ENCODE measurements around the gene SLC7A6OS. TPM values are rescaled to one million over a fixed set of nuclear protein-coding genes. Genes with fewer than 3 reads are reported as not detected.

The SLC7A6OS gene
- total RNA-seq, 2 experiments from 2014 or later, result 23.0 to 26.4 TPM

- no peak for DNase-seq
- H3K4me1 Mint-ChIP-seq (ENCODE audit: low read depth), result peaks cover 20% of the 10 kb centered on the region
- intact Hi-C loops (cut with micrococcal nuclease), result no loop called here
- peaks cover 50% of the 10 kb centered on the region for H3K36me3 Mint-ChIP-seq (ENCODE audit: low read depth)
- H3K9me3 Mint-ChIP-seq, result no peaks in the 10 kb centered on the region
- CTCF ChIA-PET, result interaction anchor here (1.2 kb wide), 1 partner anchor 87 kb away, joined by 4 read pairs; the partner anchor contains the start of gene SLC7A6
- no peak overlapping the region for H3K27ac Mint-ChIP-seq
- H3K27me3 Mint-ChIP-seq (ENCODE audit: low read depth), result no peaks in the 10 kb centered on the region
- no peak overlapping the region for H3K4me3 Mint-ChIP-seq
Measured at GRCh38 chr16:68351463-68351862, 40.7 kb upstream of the SLC7A6OS start.

- Mint-ChIP-seq H3K27ac (no peak overlapping the region), H3K4me3 (no peak overlapping the region), H3K9me3 (no peaks in the 10 kb centered on the region), H3K4me1 (ENCODE audit: low read depth) (peaks cover 15% of the 10 kb centered on the region), H3K27me3 (ENCODE audit: low read depth) (no peaks in the 10 kb centered on the region), H3K36me3 (ENCODE audit: low read depth) (peaks cover 47% of the 10 kb centered on the region)
- CTCF ChIA-PET, result interaction anchor here (1.2 kb wide), 1 partner anchor 87 kb away, joined by 4 read pairs; the partner anchor contains the start of gene SLC7A6
- no peak for DNase-seq
- intact Hi-C loops (cut with micrococcal nuclease), result no loop called here
Measured at GRCh38 chr16:68350813-68351350, 40.1 kb upstream of the SLC7A6OS start.

GRCh38 chr16:68349838-68350410, 39.2 kb upstream of the SLC7A6OS start:
- peaks cover 40% of the 10 kb centered on the region for H3K36me3 Mint-ChIP-seq (ENCODE audit: low read depth)
- peaks cover 5% of the 10 kb centered on the region for H3K4me1 Mint-ChIP-seq (ENCODE audit: low read depth)
- CTCF ChIA-PET, result interaction anchor here (0.6 kb wide), 1 partner anchor 1810 kb away, joined by 4 read pairs; no protein-coding TSS in a partner anchor
- H3K27ac Mint-ChIP-seq, result no peak overlapping the region
- no peak overlapping the region for H3K4me3 Mint-ChIP-seq
- no peaks in the 10 kb centered on the region for H3K9me3 Mint-ChIP-seq
- H3K27me3 Mint-ChIP-seq (ENCODE audit: low read depth), result no peaks in the 10 kb centered on the region
- intact Hi-C loops (cut with micrococcal nuclease), result no loop called here
- no peak for DNase-seq

DNA sequence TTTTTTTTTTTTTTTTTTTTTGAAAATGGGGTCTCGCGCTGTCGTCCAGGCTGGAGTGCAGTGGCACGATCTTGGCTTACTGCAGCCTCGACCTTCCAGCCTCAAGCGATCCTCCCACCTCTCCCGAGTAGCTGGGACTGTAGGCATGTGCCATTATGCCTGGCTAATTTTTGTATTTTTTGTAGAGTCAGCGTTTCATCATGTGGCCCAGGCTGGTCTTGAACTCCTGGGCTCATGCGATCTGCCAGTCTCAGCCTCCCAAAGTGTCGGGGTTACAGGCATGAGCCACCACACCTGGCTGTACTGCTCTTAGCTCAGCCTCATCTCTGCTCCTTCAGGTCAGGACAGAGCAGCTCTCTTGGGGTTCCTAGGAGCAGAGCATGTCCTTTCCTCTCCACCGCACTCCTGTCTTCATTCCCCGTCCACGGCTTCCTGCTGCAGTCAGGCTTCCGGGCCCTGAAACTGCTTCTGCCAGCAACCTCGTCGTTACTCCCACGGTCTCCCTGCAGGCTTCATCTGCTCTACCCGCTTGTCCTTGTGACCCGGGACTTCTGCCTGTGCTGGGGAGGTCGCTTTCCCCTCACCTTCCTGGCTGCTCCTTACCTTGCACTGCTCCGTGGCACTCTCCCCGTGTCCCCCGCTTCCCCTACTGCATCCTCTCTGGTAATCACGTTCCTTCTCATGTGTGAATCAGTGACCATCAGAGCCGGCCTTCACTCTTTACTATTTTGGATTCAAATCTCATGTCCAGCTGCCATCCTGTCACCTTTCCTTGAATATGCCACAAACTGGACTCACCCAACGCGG, 38.1 kb upstream of the SLC7A6OS start:
- DNase-seq, result no peak
- no peaks in the 10 kb centered on the region for H3K4me1 Mint-ChIP-seq (ENCODE audit: low read depth)
- no peak overlapping the region for H3K4me3 Mint-ChIP-seq
- CTCF ChIA-PET, result interaction anchor here (1.0 kb wide), 1 partner anchor 18 kb away, joined by 3 read pairs; no protein-coding TSS in a partner anchor
- H3K27me3 Mint-ChIP-seq (ENCODE audit: low read depth), result no peaks in the 10 kb centered on the region
- intact Hi-C loops (cut with micrococcal nuclease), result no loop called here
- no peak overlapping the region for H3K27ac Mint-ChIP-seq
- H3K36me3 Mint-ChIP-seq (ENCODE audit: low read depth), result peaks cover 37% of the 10 kb centered on the region
- no peaks in the 10 kb centered on the region for H3K9me3 Mint-ChIP-seq

GRCh38 chr16:68347605-68348004, 36.9 kb upstream of the SLC7A6OS start:
- H3K4me1 Mint-ChIP-seq (ENCODE audit: low read depth), result peaks cover 1% of the 10 kb centered on the region
- no peaks in the 10 kb centered on the region for H3K27me3 Mint-ChIP-seq (ENCODE audit: low read depth)
- intact Hi-C loops (cut with micrococcal nuclease), result no loop called here
- H3K36me3 Mint-ChIP-seq (ENCODE audit: low read depth), result peaks cover 35% of the 10 kb centered on the region
- no peak overlapping the region for H3K4me3 Mint-ChIP-seq
- no peak for DNase-seq
- CTCF ChIA-PET, result no interaction called here
- H3K9me3 Mint-ChIP-seq, result no peaks in the 10 kb centered on the region
- no peak overlapping the region for H3K27ac Mint-ChIP-seq

DNA sequence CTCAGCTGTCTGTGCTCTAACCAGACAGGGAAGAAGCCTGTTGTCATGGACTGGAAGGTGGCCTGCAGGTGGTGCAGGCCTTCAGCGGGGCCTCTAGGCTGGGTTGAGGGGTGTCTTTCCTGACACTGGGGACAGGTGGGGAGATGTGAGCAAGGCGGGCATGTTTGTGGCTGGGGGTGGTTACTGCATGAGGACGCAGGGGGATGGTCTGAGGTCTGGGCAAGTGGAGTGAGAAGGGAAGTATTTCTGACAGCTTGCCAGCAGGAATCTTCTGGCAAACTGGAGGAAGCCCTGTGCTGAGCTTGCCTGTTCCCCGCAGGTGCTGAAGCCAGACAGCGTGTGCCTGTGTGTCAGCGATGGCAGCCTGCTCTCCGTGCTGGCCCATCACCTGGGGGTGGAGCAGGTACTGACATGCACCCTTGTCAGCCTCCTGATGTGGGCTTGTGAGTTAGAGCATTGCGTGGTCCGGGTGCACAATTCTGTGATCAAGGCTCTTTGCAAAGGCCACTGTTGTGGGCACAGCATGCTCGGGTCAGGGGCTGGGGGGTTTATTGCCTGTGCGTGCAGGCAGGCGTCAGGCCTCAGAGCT, 36.2 kb upstream of the SLC7A6OS start:
- CTCF ChIA-PET, result no interaction called here
- no peak overlapping the region for H3K4me3 Mint-ChIP-seq
- H3K4me1 Mint-ChIP-seq (ENCODE audit: low read depth), result peaks cover 1% of the 10 kb centered on the region
- intact Hi-C loops (cut with micrococcal nuclease), result no loop called here
- no peak for DNase-seq
- H3K27me3 Mint-ChIP-seq (ENCODE audit: low read depth), result no peaks in the 10 kb centered on the region
- no peaks in the 10 kb centered on the region for H3K9me3 Mint-ChIP-seq
- H3K36me3 Mint-ChIP-seq (ENCODE audit: low read depth), result peaks cover 38% of the 10 kb centered on the region
- H3K27ac Mint-ChIP-seq, result no peak overlapping the region

- intact Hi-C loops (cut with micrococcal nuclease), result no loop called here
- no peak for DNase-seq
- Mint-ChIP-seq H3K4me1 (ENCODE audit: low read depth) (peaks cover 1% of the 10 kb centered on the region), H3K9me3 (no peaks in the 10 kb centered on the region), H3K36me3 (ENCODE audit: low read depth) (peaks cover 38% of the 10 kb centered on the region), H3K4me3 (no peak overlapping the region), H3K27ac (no peak overlapping the region), H3K27me3 (ENCODE audit: low read depth) (no peaks in the 10 kb centered on the region)
- CTCF ChIA-PET, result no interaction called here
Measured at GRCh38 chr16:68345958-68346635, 35.4 kb upstream of the SLC7A6OS start.

GRCh38 chr16:68345351-68345810, 34.6 kb upstream of the SLC7A6OS start:
- Mint-ChIP-seq H3K36me3 (ENCODE audit: low read depth) (peaks cover 44% of the 10 kb centered on the region), H3K9me3 (no peaks in the 10 kb centered on the region), H3K4me3 (no peak overlapping the region), H3K27ac (no peak overlapping the region), H3K27me3 (ENCODE audit: low read depth) (no peaks in the 10 kb centered on the region), H3K4me1 (ENCODE audit: low read depth) (peaks cover 1% of the 10 kb centered on the region)
- CTCF ChIA-PET, result interaction anchor here (1.7 kb wide), 1 partner anchor 16 kb away, joined by 4 read pairs; no protein-coding TSS in a partner anchor
- intact Hi-C loops (cut with micrococcal nuclease), result no loop called here
- no peak for DNase-seq

- Mint-ChIP-seq H3K4me3 (no peak overlapping the region), H3K4me1 (ENCODE audit: low read depth) (peaks cover 1% of the 10 kb centered on the region), H3K27ac (no peak overlapping the region), H3K27me3 (ENCODE audit: low read depth) (no peaks in the 10 kb centered on the region), H3K36me3 (ENCODE audit: low read depth) (peaks cover 48% of the 10 kb centered on the region), H3K9me3 (no peaks in the 10 kb centered on the region)
- DNase-seq, result no peak
- intact Hi-C loops (cut with micrococcal nuclease), result no loop called here
- CTCF ChIA-PET, result interaction anchor here (0.6 to 1.7 kb wide), 5 partner anchors 15 to 83 kb away, joined by 3 to 4 read pairs (median 3); no protein-coding TSS in a partner anchor
Measured at GRCh38 chr16:68344252-68344651, 33.5 kb upstream of the SLC7A6OS start.

DNA sequence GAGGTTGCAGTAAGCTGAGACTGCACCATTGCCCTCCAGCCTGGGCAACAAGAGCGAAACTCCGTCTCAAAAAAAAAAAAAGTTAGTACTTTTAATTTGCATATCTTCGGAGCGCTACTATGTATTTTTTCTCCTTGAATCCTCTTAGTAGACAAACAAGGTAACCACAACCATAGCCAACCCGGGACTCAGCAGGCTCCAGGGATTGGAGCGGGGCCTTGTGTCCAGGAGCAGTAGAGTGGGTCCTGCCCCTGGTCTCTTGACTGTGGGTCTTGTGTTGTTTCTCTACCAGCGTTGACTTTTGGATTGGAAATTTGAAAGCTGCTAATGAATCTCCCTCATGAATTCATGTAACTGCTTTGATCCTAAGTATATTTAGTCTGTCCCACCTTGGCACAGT, 32.4 kb upstream of the SLC7A6OS start:
- CTCF ChIA-PET, result interaction anchor here (0.5 kb wide), 1 partner anchor 111 kb away, joined by 3 read pairs; no protein-coding TSS in a partner anchor
- Mint-ChIP-seq H3K9me3 (no peaks in the 10 kb centered on the region), H3K36me3 (ENCODE audit: low read depth) (peaks cover 44% of the 10 kb centered on the region), H3K27me3 (ENCODE audit: low read depth) (no peaks in the 10 kb centered on the region), H3K4me3 (no peak overlapping the region), H3K27ac (no peak overlapping the region), H3K4me1 (ENCODE audit: low read depth) (peaks cover 1% of the 10 kb centered on the region)
- intact Hi-C loops (cut with micrococcal nuclease), result no loop called here
- no peak for DNase-seq

- Mint-ChIP-seq H3K36me3 (ENCODE audit: low read depth) (peaks cover 44% of the 10 kb centered on the region), H3K4me1 (ENCODE audit: low read depth) (peaks cover 1% of the 10 kb centered on the region), H3K27me3 (ENCODE audit: low read depth) (no peaks in the 10 kb centered on the region), H3K4me3 (no peak overlapping the region), H3K9me3 (no peaks in the 10 kb centered on the region), H3K27ac (no peak overlapping the region)
- no peak for DNase-seq
- intact Hi-C loops (cut with micrococcal nuclease), result no loop called here
- CTCF ChIA-PET, result interaction anchor here (0.5 kb wide), 1 partner anchor 112 kb away, joined by 3 read pairs; no protein-coding TSS in a partner anchor
Measured at GRCh38 chr16:68342620-68343019, 31.9 kb upstream of the SLC7A6OS start.

- Mint-ChIP-seq H3K27me3 (ENCODE audit: low read depth) (no peaks in the 10 kb centered on the region), H3K36me3 (ENCODE audit: low read depth) (peaks cover 48% of the 10 kb centered on the region), H3K4me3 (no peak overlapping the region), H3K4me1 (ENCODE audit: low read depth) (peaks cover 1% of the 10 kb centered on the region), H3K9me3 (no peaks in the 10 kb centered on the region), H3K27ac (no peak overlapping the region)
- DNase-seq, result no peak
- CTCF ChIA-PET, result interaction anchor here (1.1 to 2.2 kb wide), 4 partner anchors 11 to 182 kb away, joined by 3 to 14 read pairs (median 8); partner anchors contain the start of gene SLC7A6
- intact Hi-C loops (cut with micrococcal nuclease), result no loop called here
Measured at GRCh38 chr16:68339214-68339613, 28.5 kb upstream of the SLC7A6OS start.

Data from activated naive CD4-positive, alpha-beta T cell treated with anti-CD3 and anti-CD28 coated beads for 36 hours (primary cell).